Measurements from ENCODE around the gene SOHLH2.

SOHLH2 gene

GRCh38 chr13:36148446-36148845, 65.9 kb downstream of the SOHLH2 start:
- no peak for TF ChIP-seq CTCF (IDR thresholded peaks at IDR 0.05; ENCODE audit: insufficient read depth, missing control alignments)
- FAIRE-seq: no peak
- no peak for DNase-seq (ENCODE audit: insufficient read length, low spot score)

GRCh38 chr13:36147330-36147729, 67.0 kb downstream of the SOHLH2 start:
- no peak for FAIRE-seq
- DNase-seq (ENCODE audit: insufficient read length, low spot score): no peak
- TF ChIP-seq CTCF (IDR thresholded peaks at IDR 0.05; ENCODE audit: insufficient read depth, missing control alignments): no peak

DNA sequence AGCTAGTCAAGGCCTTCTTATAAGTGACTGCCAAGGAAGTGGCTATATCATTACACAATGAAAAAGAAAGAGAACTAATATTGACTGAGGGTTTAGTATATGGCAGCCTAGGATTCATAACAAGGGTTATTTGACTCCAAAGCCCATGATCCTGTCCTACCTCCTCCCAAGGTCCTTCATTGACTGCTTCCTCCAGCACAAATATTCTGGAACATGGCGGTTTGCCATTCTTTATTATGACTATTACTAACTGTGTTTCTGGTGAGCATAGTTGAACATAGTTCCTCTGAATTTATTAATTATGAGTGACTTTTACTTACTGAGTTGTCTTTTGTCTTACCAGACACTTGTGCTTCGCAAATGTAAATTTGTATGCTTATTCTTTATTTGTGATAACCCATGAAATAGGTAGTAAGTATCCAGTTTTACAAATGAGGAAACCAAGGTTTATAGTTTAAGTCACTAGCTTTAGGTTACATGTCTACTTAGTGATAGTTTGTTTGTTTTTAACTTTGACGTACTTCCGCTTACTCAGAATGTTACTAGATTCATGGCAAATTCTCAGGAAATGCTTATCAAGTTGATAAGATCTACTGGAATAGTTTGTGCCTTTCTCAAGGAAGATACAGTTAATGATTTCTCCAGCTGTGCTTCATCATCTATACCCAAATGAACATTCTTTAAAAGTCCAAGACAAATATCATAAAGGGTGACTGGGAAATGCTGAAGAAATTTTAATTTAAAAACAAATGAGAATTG, 67.7 kb downstream of the SOHLH2 start:
- FAIRE-seq: no peak
- TF ChIP-seq CTCF (IDR thresholded peaks at IDR 0.05; ENCODE audit: insufficient read depth, missing control alignments): no peak
- no peak for DNase-seq (ENCODE audit: insufficient read length, low spot score)

GRCh38 chr13:36143738-36144137, 70.6 kb downstream of the SOHLH2 start:
- no peak for DNase-seq (ENCODE audit: insufficient read length, low spot score)
- no peak for FAIRE-seq
- no peak for TF ChIP-seq CTCF (IDR thresholded peaks at IDR 0.05; ENCODE audit: insufficient read depth, missing control alignments)

DNA sequence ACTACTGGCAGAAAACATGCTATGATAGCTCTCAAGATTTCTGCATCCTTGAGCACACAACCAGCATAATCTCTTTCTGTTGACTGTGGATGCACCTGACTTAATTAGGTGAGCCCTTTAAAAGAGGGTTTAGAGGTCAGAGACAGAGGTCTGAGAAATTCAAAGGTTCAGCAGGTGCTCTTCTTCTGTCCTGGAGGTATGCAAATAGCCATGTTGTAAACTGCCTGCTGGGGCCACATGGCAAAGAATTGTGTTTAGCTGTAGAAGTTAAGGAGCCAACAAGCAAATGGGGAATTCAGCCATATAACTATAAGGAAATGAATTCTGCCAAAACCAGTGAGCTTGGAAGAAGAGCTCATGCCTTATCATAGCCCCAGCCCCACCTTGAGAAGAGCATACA, 71.6 kb downstream of the SOHLH2 start:
- no peak for TF ChIP-seq CTCF (IDR thresholded peaks at IDR 0.05; ENCODE audit: insufficient read depth, missing control alignments)
- no peak for DNase-seq (ENCODE audit: insufficient read length, low spot score)
- FAIRE-seq: no peak

DNA sequence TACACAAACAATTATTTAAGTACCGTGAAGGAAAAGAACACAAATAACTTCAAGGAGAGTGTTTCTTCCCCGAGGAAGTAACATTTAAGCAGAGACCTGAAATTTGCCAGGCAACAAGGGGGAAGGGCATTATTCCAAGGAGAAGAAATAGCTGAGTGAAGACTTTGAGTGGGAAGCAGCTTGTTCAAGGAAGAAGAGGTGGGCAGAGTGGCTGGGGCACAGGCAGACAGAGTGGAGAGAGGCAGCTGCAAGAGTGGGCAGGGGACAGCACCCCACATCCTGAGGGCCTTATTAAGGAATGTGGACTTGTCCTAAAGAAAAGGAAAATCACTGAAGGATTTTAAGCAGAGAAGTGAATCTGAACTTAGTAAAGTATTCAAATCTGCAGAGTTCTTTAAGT, 78.5 kb downstream of the SOHLH2 start:
- TF ChIP-seq CTCF (IDR thresholded peaks at IDR 0.05; ENCODE audit: insufficient read depth, missing control alignments): no peak
- DNase-seq (ENCODE audit: insufficient read length, low spot score): no peak
- FAIRE-seq: no peak

DNA sequence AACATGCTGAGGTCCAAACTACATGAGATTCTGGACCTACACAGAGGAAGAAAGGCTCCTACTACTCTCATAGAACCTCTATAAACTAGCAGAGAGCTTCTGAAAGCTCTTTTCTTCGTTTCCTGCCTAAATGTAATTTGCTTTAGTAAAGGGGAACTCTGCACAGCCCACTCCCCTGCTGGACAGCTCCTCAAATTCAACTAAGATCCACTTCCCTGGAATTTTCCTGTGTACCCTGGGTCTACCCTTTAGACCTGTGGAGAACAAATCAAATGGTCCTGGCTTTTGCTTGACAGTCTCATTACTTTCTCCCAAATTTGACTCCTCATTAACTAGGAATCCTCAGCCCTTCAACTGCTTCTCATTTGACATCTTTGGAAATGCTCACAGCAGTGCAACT, 79.7 kb downstream of the SOHLH2 start:
- no peak for TF ChIP-seq CTCF (IDR thresholded peaks at IDR 0.05; ENCODE audit: insufficient read depth, missing control alignments)
- no peak for DNase-seq (ENCODE audit: insufficient read length, low spot score)
- no peak for FAIRE-seq

Measured in D721Med (cell line).